ENCODE data around the gene BRAP. TPM values are rescaled to one million over a fixed set of nuclear protein-coding genes. Genes with fewer than 3 reads are reported as not detected.
"Not testable (repeated sequence)": the region's sequence is repeated elsewhere in the genome, so short reads cannot be mapped to it uniquely, and the experiment has no call there.

The BRAP gene
- total and polyA plus RNA-seq, 7 donors = 13.5 to 34.6 (median 19.6) TPM

GRCh38 chr12:111596985-111597830, 88.5 kb downstream of the BRAP start:
- 4 to 5% (median 4%) methylated on average over 33 of the region's 33 CpGs for WGBS, 3 donors
- TF ChIP-seq CTCF (IDR thresholded peaks at IDR 0.05) = no peak
- intact Hi-C loops (cut with DNase I) = loop anchor here in 1 of 2 donors (5.0 kb wide), 1 partner anchor 35 kb away; no protein-coding TSS in a partner anchor
- no peaks in the 10 kb centered on the region for H3K36me3 ChIP-seq (ENCODE audit: insufficient read depth in 1 of 2, low read depth in 1 of 2)
- DNase-seq (peak; percentile 45 to 71), ATAC-seq (peak in 3 of 4 donors; percentile 38 to 52 (median 47))
- no peaks in the 10 kb centered on the region for H3K27me3 ChIP-seq (ENCODE audit: insufficient read depth in 3 of 3, low read length in 2 of 3)
- no peaks in the 10 kb centered on the region for H3K9me3 ChIP-seq
- peak overlapping the region; percentile 96 for H3K27ac ChIP-seq
- H3K4me3 ChIP-seq = peak overlapping the region; percentile 85
- peaks cover 42% of the 10 kb centered on the region for H3K4me1 ChIP-seq

GRCh38 chr12:111595341-111595835, 90.4 kb downstream of the BRAP start:
- peaks cover 42% of the 10 kb centered on the region for H3K4me1 ChIP-seq
- not testable (repeated sequence) for H3K27ac ChIP-seq; DNase-seq; H3K36me3 ChIP-seq (ENCODE audit: insufficient read depth in 1 of 2, low read depth in 1 of 2); H3K27me3 ChIP-seq (ENCODE audit: insufficient read depth in 3 of 3, low read length in 2 of 3); H3K9me3 ChIP-seq; H3K4me3 ChIP-seq; ATAC-seq
- WGBS, 3 donors = 75 to 83% (median 77%) methylated on average over 15 of the region's 15 CpGs
- intact Hi-C loops (cut with DNase I) = loop anchor here in 1 of 2 donors (5.0 kb wide), 1 partner anchor 33 kb away; no protein-coding TSS in a partner anchor

Other genes starting within 250 kb of the BRAP start
- 10 to 100 TPM; 32.9 to 39.2 (median 37.1) TPM for gene ATXN2, start 86.6 kb downstream of the BRAP start, total RNA-seq
- gene ATXN2, start 86.6 kb downstream of the BRAP start, polyA plus RNA-seq = 10 to 100 TPM; 17.2 to 26.7 (median 24.4) TPM
- gene ACAD10, start 97 bp upstream of the BRAP start, total RNA-seq = 10 to 100 TPM in 3 of 4 donors, 1 to 10 TPM in 1; 7.5 to 20.2 (median 12.1) TPM
- gene ACAD10, start 97 bp upstream of the BRAP start, polyA plus RNA-seq = 10 to 100 TPM in 1 of 3 donors, 1 to 10 TPM in 2; 6.0 to 15.3 (median 6.7) TPM
- gene ALDH2, start 81.0 kb upstream of the BRAP start, total RNA-seq = 100 to 1,000 TPM; 135 to 212 (median 158) TPM
- gene ALDH2, start 81.0 kb upstream of the BRAP start, polyA plus RNA-seq = 100 to 1,000 TPM in 1 of 3 donors, 10 to 100 TPM in 2; 66.6 to 129 (median 90.4) TPM
- 10 to 100 TPM; 23.9 to 36.0 (median 31.0) TPM for gene MAPKAPK5, start 156.3 kb upstream of the BRAP start, total RNA-seq
- gene MAPKAPK5, start 156.3 kb upstream of the BRAP start, polyA plus RNA-seq = 10 to 100 TPM; 21.7 to 41.2 (median 39.8) TPM

Data from psoas muscle (tissue), 8 donors.